GM18858 (cell line): ENCODE measurements around the gene GBA2.

Experiments used
- ATAC-seq: cut with Tn5 transposase; IDR thresholded peaks from one replicate; pipeline ENCODE4 v1.9.1; 2021; ENCODE audit not compliant: unreplicated experiment

The GBA2 gene

DNA sequence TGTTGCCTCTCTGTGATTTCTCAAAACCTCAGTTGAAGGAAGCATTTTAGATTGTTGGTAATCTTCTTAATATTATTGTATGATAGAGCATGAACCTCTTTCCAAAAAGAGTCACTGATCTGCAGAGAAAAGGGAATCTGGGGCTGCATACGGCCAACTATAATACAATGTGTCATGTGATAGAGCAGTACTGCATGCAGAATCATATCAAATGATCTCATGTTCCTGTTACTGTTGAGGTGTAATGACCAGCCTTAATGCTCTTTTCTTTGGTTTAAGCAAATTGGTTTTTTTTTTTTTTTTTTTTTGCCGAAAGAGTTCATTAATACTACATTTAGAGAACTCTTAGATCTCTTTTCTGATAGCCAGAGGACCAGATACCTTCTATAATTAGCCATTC is 18.0 kb upstream of the GBA2 start:
- ATAC-seq = no peak

DNA sequence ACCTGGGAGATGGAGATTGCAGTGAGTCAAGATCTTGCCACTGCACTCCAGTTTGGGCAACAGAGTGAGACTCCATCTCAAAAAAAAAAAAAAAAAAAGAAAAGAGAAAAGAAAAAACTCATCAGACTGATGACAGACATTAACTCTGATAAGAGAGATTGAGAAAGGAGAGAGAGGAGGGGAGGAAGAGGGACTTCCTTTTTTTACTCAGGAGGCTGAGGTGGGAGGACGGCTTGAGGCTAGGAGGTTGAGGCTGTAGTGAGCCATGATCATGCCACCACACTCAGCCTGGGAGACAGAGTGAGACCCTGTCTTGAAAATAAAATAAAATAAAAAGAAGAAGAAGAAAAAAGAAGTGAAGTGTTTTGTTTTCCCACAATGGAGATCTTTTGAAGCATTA is 14.8 kb upstream of the GBA2 start:
- ATAC-seq = no peak

DNA sequence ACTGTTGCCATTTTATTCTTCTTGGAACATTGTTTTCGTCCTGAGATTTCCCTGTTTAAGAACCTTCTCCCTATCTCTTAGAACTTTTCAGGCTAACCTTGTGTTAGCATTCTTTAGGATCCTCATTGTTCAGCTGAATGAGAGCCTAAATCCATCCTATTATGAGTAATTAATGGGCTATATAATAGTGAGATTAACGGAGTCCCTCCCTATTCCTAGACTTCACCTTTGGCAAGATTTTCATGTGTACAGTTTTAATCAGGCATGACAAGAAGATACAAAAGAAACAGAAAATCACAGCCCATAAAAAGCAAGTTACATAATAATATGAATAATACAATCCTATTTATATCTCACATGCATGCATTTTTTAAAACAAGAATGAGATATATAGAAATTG is 14.2 kb upstream of the GBA2 start:
- no peak for ATAC-seq

DNA sequence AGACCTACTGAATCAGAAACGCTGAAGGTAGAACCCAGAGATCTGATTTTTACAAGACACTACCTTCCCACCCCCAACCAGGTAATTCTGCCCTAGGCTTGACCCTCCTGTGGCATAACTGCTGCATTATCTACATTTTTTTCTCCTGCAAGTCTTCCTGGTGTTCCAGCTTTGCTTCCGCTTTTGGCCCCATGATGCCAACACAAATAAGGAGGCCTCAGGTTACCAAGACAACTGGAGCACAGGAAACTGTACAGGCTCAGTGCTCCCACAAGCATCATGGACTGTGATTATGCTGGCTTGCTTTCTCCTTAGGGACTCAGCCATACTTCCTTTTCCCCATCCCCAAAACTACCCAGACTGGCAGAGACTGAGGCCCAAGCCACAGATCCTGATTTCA is 11.6 kb upstream of the GBA2 start:
- no peak for ATAC-seq

GRCh38 chr9:35759795-35760194 is 10.8 kb upstream of the GBA2 start:
- no peak for ATAC-seq

- no peak for ATAC-seq
Measured at GRCh38 chr9:35758475-35759050, 9.5 kb upstream of the GBA2 start.

DNA sequence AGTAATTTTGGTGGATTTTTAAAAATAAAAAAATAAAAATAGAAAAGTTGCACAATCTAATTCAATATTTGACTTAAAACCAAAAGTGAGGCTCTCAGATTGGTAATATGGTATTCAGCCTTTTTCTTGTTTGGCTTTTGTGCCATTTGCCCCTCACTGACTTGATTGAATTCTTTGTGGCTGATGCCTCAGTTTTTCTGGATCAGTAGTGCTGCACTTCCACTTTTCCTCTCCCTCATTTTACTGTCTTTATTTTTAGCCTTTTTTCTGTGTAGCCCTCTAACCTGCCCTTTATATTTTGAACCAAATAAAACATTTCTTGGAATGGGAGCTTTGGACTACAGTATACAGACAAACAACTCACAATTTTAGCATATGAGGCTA is 8.9 kb upstream of the GBA2 start:
- ATAC-seq = no peak

GRCh38 chr9:35757226-35757891 is 8.3 kb upstream of the GBA2 start:
- ATAC-seq = no peak

DNA sequence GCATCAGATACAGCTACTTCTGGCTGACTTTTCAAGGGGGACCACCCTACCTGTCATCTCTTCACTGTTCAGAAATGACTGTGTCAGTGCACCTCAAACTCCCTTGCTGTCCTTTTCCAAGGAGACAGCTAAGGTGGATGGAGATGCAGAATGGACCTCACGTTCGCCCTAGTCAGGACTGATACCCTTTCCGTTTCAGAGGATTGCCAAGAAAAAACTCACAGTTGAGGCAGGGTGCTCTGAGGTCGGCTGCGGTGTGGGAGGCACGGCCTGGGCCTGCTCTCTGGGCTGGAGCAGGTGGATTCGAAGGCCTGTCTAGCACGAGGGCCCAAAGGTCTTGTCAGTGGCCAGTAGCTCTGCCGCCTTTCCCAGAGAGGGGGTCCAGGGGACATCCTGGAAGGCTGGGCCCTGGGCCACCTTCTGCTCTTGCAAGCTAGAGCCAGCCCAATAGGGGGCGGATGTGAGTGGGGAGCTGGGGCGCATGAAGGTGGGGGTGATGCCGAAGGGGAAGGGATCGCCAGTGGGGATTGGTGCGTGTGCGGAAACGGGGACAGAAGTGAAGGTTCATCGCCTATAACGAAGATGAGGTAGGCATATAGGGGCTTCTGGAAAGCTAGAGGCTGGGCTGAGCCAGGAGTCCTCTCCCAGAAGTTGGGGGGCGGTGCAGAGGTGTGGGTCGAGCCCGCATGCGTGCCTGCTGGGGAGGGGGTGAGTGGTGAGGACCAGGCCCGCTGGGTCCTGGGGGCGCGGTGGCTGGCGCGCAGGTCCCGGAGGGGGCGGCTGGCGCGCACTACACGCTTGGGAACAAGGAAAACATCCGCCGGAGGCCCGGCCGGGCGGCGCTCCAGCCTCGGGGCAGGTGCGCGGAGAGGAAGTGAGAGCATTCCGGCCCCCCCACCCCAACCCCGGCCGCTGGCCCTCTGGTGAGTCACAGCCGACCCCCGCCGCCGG is 7.5 kb upstream of the GBA2 start:
- ATAC-seq = no peak

- no peak for ATAC-seq
Measured at GRCh38 chr9:35755071-35755470, 6.0 kb upstream of the GBA2 start.

DNA sequence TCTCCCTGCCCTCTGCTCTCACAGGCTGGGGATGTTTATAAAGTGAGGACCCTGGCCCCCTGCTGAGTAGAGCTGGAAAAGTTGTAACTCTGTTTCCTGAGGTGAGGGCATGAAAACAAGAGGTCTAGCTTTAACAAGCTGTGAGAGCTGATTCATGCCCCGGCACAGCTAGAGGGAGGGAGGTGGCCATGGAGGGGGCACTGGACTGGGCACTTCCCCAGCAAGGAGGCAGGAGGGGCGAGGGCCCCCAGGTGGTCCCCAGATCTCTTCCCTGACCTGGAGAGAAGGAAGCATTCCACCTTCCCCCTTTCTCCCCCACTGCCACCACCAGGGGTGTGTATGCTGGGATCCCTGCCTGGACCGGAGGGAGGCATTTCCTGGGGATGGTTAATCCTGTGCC is 5.2 kb upstream of the GBA2 start, which contains the start of gene MSMP:
Gene MSMP, minus strand, starts transcription at position 13 of the 400 bp plus-strand sequence. CDS start 147 bp downstream, outside the sequence.
- ATAC-seq = no peak

DNA sequence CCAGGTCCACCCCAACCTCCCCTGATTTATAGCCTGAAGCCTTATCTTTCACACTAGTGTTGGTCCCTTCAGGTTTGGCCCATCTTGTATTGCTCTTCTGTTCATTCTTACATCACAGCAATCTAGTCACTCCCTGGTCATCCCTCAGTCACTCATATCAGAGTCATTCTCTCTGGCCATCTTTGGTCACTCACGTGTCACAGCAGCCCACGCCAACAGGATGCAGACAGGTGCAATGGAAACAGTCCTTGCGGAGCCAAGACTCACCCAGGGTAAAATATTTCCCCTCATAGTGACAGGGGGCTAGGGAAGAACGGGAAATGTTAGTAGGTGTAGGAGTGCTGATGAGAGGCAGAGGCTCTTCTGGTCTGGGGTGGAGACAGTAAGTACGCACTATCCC is 4.4 kb upstream of the GBA2 start:
- ATAC-seq = no peak

- no peak for ATAC-seq
Measured at GRCh38 chr9:35750256-35750531, 1.2 kb upstream of the GBA2 start.

GRCh38 chr9:35749515-35750255 is 657 bp upstream of the GBA2 start:
- ATAC-seq = peak; percentile 11

- no peak for ATAC-seq
Measured at GRCh38 chr9:35748242-35748857, 678 bp downstream of the GBA2 start.

DNA sequence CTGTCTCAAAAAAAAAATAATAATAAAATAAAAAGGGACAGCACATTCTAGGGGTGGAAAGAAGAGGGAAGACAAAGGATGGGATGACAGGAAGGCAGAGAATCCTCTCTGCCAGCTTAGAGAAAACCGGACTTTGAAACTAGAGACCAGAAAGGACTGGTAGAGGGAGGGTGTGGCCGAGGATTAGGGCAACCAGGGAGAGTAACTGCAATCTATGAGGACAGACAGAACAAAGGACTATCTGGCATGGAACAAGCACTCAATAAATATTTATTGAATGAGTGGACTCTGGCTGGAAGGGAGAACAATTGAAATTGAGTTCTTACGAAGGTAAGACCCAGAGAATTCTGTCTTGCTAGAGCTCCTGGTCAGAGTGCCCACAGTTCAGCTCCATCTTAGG is 2.4 kb downstream of the GBA2 start:
- no peak for ATAC-seq

GRCh38 chr9:35745569-35745968 is 3.5 kb downstream of the GBA2 start:
- ATAC-seq = no peak

DNA sequence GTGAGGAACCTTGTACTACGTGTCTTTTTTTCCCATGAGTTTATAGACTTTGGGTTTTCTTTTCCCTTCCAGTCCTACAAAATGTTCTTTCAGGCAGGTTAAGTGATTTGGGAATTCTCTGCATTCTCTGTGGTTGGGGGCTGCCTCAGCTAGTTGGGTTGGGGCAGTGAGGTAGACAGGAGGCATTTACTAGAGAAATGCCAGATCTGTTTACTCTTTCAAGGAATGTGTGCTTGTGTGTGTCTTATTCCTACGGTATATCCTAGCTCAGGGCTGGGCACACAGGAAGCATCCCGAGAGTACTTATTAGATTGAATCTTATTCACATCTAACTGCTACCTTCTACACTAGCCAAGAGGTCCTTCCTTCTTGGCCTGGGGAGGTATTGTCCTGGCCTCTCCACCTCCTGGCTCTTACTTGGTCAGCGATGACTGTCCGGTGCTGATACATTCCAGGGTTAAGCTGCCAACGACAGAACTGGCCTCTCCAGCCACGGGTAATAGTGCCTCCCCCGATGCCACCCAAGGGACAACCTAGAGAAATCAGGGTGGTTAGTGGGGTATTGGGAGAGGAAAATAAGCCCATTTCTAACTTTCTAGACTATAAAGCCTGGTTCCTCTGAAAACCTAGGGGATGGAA is 5.0 kb downstream of the GBA2 start:
- ATAC-seq = no peak

GRCh38 chr9:35743452-35743851 is 5.6 kb downstream of the GBA2 start:
- ATAC-seq = no peak

- ATAC-seq = no peak
Measured at GRCh38 chr9:35741740-35742139, 7.3 kb downstream of the GBA2 start.

GRCh38 chr9:35740243-35740642 is 8.8 kb downstream of the GBA2 start:
- no peak for ATAC-seq
